Activated effector memory CD4-positive, alpha-beta T cell treated with Interleukin-2 at 50 U/mL for 16 hours (primary cell): Measurements from ENCODE around the gene PFKL.
"Not testable (repeated sequence)": the region's sequence is repeated elsewhere in the genome, so short reads cannot be mapped to it uniquely, and the experiment has no call there.

Experiments
- DNase-seq: peaks from one replicate; pipeline ENCODE4 v3.0.0-alpha.2; 2020

Gene PFKL

GRCh38 chr21:44295163-44295573, 4.7 kb upstream of the PFKL start:
- DNase-seq, result no peak

- DNase-seq, result no peak
These were observed 4.2 kb upstream of the PFKL start for GRCh38 chr21:44295646-44296045.

GRCh38 chr21:44296103-44296519, 3.7 kb upstream of the PFKL start:
- DNase-seq, result no peak

- DNase-seq, result no peak
These were observed 2.9 kb upstream of the PFKL start for GRCh38 chr21:44296916-44297315.

GRCh38 chr21:44297525-44298290, 2.1 kb upstream of the PFKL start:
- DNase-seq, result peak; percentile 65

GRCh38 chr21:44298301-44298700, 1.6 kb upstream of the PFKL start:
- no peak for DNase-seq

GRCh38 chr21:44299085-44299457, 782 bp upstream of the PFKL start:
- no peak for DNase-seq

- peak; percentile 56 for DNase-seq
These were observed 558 bp downstream of the PFKL start for GRCh38 chr21:44300262-44300959.

- DNase-seq, result no peak
These were observed 1.3 kb downstream of the PFKL start for GRCh38 chr21:44301141-44301540.

- no peak for DNase-seq
These were observed 2.1 kb downstream of the PFKL start for GRCh38 chr21:44301961-44302406.

GRCh38 chr21:44302573-44303401, 2.9 kb downstream of the PFKL start:
- not testable (repeated sequence) for DNase-seq

GRCh38 chr21:44303490-44303981, 3.7 kb downstream of the PFKL start:
- DNase-seq, result no peak

- no peak for DNase-seq
These were observed 4.3 kb downstream of the PFKL start for GRCh38 chr21:44304011-44304616.

GRCh38 chr21:44304877-44305293, 5.0 kb downstream of the PFKL start:
- no peak for DNase-seq

- no peak for DNase-seq
These were observed 5.8 kb downstream of the PFKL start for GRCh38 chr21:44305691-44306090.

GRCh38 chr21:44306936-44307704, 7.3 kb downstream of the PFKL start:
- DNase-seq, result no peak

GRCh38 chr21:44310628-44311507, 11.0 kb downstream of the PFKL start:
- DNase-seq, result no peak

- no peak for DNase-seq
These were observed 12.2 kb downstream of the PFKL start for GRCh38 chr21:44312089-44312488.

- DNase-seq, result no peak
These were observed 12.9 kb downstream of the PFKL start for GRCh38 chr21:44312716-44313115.

- no peak for DNase-seq
These were observed 13.6 kb downstream of the PFKL start for GRCh38 chr21:44313451-44313850.

- no peak for DNase-seq
These were observed 14.3 kb downstream of the PFKL start for GRCh38 chr21:44314128-44314527.
